CD4-positive, alpha-beta T cell (primary cell): ENCODE data around the gene GRID1. TPM values are rescaled to one million over a fixed set of nuclear protein-coding genes. Genes with fewer than 3 reads are reported as not detected.

ENCODE experiments used
- ATAC-seq: fragments of 200-7000 bp; cut with Tn5 transposase; one replicate; pipeline ENCODE4 v1.10.0; 2022; ENCODE audit warnings: mild to moderate bottlenecking; ENCODE audit not compliant: poor library complexity
- CTCF ChIA-PET: fragments of 350-600 bp; sonication (Branson Sonifier 250); formaldehyde crosslinking; loops from one replicate; lab custom pipeline; 2021; ENCODE audit warnings: antibody characterized with exemption, inconsistent platforms; lab: Charles Lee
- POLR2A ChIA-PET: fragments of 350-600 bp; sonication (Branson Sonifier 250); formaldehyde crosslinking; loops from one replicate; lab custom pipeline; 2021; ENCODE audit warnings: antibody characterized with exemption, inconsistent platforms; lab: Charles Lee
- DNase-seq, 14 experiments: peaks; one replicate each; pipeline ENCODE4 v3.0.0-alpha.2; 2013 to 2020; ENCODE audit warnings: mixed read lengths in 2 of 14
- H3K27ac ChIP-seq, 2 donors: one replicate each; pipeline versions ENCODE4 v1.5.1 to v1.7.0; 2013; ENCODE audit warnings: low read length in 2 of 2, low read depth in 1 of 2, mild to moderate bottlenecking in 1 of 2
- H3K27me3 ChIP-seq, 2 experiments: 1 replicate in 1 of 2; 2 replicates in 1 of 2; pipeline versions ENCODE4 v1.6.1 to v1.7.0; 2013; ENCODE audit warnings: low read length in 2 of 2, control low read depth in 1 of 2, mild to moderate bottlenecking in 1 of 2, moderate library complexity in 1 of 2; ENCODE audit not compliant: insufficient read depth in 2 of 2, control insufficient read depth in 1 of 2
- H3K36me3 ChIP-seq: one replicate; pipeline ENCODE4 v1.6.1; 2013; ENCODE audit warnings: low read length, control low read depth; ENCODE audit not compliant: insufficient read depth
- H3K4me1 ChIP-seq: one replicate; pipeline ENCODE4 v1.6.1; 2013; ENCODE audit warnings: low read length, control low read depth; ENCODE audit not compliant: insufficient read depth
- H3K4me3 ChIP-seq: one replicate; pipeline ENCODE4 v1.5.1; 2013; ENCODE audit warnings: mild to moderate bottlenecking, low read length, moderate library complexity
- H3K9me3 ChIP-seq, 2 experiments: 1 replicate in 1 of 2; 2 replicates in 1 of 2; pipeline versions ENCODE4 v1.6.1 to v1.7.0; 2013; ENCODE audit warnings: low read length in 2 of 2, mild to moderate bottlenecking in 2 of 2, control low read depth in 1 of 2, moderate library complexity in 1 of 2; ENCODE audit not compliant: control insufficient read depth in 1 of 2, insufficient read depth in 1 of 2
- H3K27ac Mint-ChIP-seq: one replicate; pipeline ENCODE4 v1.8.0; 2020; ENCODE audit warnings: mixed read lengths
- H3K27me3 Mint-ChIP-seq: one replicate; pipeline ENCODE4 v1.8.0; 2021; ENCODE audit warnings: mixed read lengths
- H3K36me3 Mint-ChIP-seq: one replicate; pipeline ENCODE4 v1.8.0; 2021; ENCODE audit warnings: low read depth, mixed read lengths
- H3K4me1 Mint-ChIP-seq: one replicate; pipeline ENCODE4 v1.8.0; 2021; ENCODE audit warnings: low read depth, mixed read lengths
- H3K4me3 Mint-ChIP-seq: one replicate; pipeline ENCODE4 v1.8.0; 2020; ENCODE audit warnings: mild to moderate bottlenecking, mixed read lengths
- H3K9me3 Mint-ChIP-seq: one replicate; pipeline ENCODE4 v1.8.0; 2020; ENCODE audit warnings: mixed read lengths
- CTCF ChIP-seq: fragments of 200-600 bp; IDR thresholded peaks from one replicate; pipeline ENCODE4 v1.8.0; 2022; ENCODE audit warnings: antibody characterized with exemption, mild to moderate bottlenecking
- intact Hi-C, 2 experiments: fragments of 100-400 bp; cut with DNase I in 1 of 2; cut with micrococcal nuclease in 1 of 2; formaldehyde crosslinking; loops; one replicate each; pipeline versions ENCODE4 v1.15.1 to v1.9.0; 2023 to 2025; cut with DNase I, micrococcal nuclease
- total RNA-seq, 174 experiments: library from RNA in 2 of 174; stranded (reverse) in 2 of 174; gene quantifications; one replicate each; pipeline ENCODE4 v1.2.3 and lab custom pipeline; 2021 to 2026

The GRID1 gene
- total RNA-seq, 2 experiments from 2014 or later: not detected

DNA sequence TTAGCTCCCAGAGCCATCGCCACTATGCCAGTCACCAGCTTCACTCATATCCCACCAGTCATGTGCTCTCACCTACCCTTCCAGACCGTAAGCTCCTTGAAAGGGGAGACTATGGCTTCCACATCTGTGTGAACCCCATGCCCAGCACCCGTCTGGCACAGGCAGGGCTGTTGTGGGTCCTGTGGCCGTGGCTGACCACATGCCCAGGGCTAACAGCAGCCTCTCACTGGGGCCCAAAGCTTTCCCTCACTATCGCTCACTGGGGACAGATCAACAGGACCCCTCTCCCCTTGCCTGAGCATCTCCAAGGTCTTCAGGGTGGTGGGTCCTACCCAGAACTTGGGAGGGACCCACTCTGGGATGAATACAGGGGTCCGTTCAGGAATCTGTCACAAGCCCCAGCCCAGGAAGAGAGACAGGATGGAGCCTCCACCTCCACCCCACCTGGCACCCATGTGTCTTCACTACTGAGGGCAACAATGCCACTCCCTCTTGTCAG is 303.9 kb downstream of the GRID1 start:
- POLR2A ChIA-PET: no interaction called here
- CTCF ChIA-PET: no interaction called here
- intact Hi-C loops: no loop called here

DNA sequence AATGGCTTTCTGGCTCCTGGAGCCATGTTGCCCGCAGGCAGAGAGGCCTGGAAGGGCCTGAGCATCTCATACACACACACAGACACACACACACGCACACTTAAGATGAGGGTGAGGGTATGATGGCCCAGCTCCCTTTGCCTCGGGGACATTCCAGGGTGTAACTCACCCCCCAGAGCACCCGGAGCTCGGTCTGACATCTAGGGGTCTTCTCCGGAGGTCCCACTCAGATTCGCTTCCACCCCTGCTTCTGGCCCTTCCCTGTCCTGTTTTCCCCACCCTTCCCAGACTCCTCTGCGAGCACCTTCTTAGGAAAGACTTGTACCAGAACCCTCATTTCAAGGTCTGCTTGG is 304.4 kb downstream of the GRID1 start:
- Mint-ChIP-seq H3K27me3 (peaks cover 6% of the 10 kb centered on the region), H3K4me3 (no peak overlapping the region), H3K4me1 (no peaks in the 10 kb centered on the region), H3K27ac (no peak overlapping the region), H3K36me3 (no peaks in the 10 kb centered on the region), H3K9me3 (no peaks in the 10 kb centered on the region)
- TF ChIP-seq CTCF: no peak
- Histone ChIP-seq H3K4me3 (no peak overlapping the region), H3K27me3 (no peaks in the 10 kb centered on the region), H3K27ac (no peak overlapping the region), H3K9me3 (no peaks in the 10 kb centered on the region), H3K36me3 (no peaks in the 10 kb centered on the region), H3K4me1 (no peaks in the 10 kb centered on the region)
- CTCF ChIA-PET: no interaction called here
- ATAC-seq: no peak
- no peak for DNase-seq
- POLR2A ChIA-PET: no interaction called here
- intact Hi-C loops: no loop called here

More for the DNA sequence above, 303.9 kb downstream of the GRID1 start:
- no peaks in the 10 kb centered on the region for H3K9me3 ChIP-seq
- no peaks in the 10 kb centered on the region for H3K9me3 Mint-ChIP-seq
- H3K27me3 Mint-ChIP-seq: peaks cover 2% of the 10 kb centered on the region
- no peak overlapping the region for H3K4me3 Mint-ChIP-seq
- no peaks in the 10 kb centered on the region for H3K4me1 Mint-ChIP-seq
- H3K36me3 Mint-ChIP-seq: no peaks in the 10 kb centered on the region
- H3K27me3 ChIP-seq: no peaks in the 10 kb centered on the region
- no peak overlapping the region for H3K27ac Mint-ChIP-seq
- TF ChIP-seq CTCF: no peak
- ATAC-seq: no peak
- H3K27ac ChIP-seq: no peak overlapping the region
- no peak overlapping the region for H3K4me3 ChIP-seq
- no peaks in the 10 kb centered on the region for H3K36me3 ChIP-seq
- no peak for DNase-seq
- H3K4me1 ChIP-seq: no peaks in the 10 kb centered on the region

DNA sequence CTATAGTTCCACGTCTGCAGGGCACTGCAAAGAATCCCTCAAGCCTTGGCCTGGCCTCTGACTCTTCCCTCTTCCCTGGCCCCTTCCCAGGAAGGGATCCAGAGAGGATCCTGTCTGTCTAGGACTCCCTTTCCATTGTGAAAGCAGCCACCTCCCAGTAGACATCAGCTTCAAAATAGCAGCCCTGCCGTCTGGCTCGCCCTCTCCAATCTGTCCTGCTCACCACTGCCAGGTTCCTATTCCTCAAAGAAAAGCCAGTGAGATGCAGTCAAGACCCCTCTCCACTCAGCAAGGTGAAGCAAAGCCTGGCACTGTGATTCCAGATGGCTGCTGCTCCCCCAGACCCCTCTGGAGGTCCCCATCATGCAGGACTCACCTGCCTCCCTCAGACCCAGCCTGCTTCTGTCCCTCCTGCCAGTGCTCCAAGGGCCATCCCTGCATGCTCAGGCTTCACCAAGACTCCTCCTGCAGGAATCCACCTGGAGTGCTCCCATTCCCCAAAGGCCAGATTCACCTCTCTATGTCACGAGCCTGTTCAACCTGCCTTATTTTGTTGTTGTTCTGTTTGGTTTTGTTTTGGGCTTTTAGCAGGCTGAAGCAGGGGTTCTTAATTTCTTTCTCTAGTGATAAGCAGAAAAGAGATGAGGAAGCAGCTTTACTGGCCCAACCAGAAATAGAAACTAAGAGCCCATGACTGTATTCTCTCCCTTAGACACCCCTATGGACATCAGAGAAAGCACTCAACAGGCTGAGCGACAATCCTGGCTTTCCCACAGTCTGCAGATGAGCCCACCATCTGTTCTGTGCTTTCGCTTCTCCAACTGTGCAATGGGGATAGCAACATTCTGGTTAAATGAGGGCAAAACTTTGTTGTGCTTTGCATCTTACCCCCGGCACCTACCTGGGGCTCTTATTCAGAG is 305.1 kb downstream of the GRID1 start:
- Mint-ChIP-seq H3K36me3 (no peaks in the 10 kb centered on the region), H3K4me1 (no peaks in the 10 kb centered on the region), H3K27me3 (peaks cover 6% of the 10 kb centered on the region), H3K27ac (no peak overlapping the region), H3K9me3 (no peaks in the 10 kb centered on the region), H3K4me3 (no peak overlapping the region)
- no peak overlapping the region for H3K4me3 ChIP-seq
- intact Hi-C loops: no loop called here
- POLR2A ChIA-PET: no interaction called here
- H3K27me3 ChIP-seq: no peaks in the 10 kb centered on the region
- H3K4me1 ChIP-seq: no peaks in the 10 kb centered on the region
- TF ChIP-seq CTCF: no peak
- CTCF ChIA-PET: no interaction called here
- no peak for DNase-seq
- no peaks in the 10 kb centered on the region for H3K9me3 ChIP-seq
- no peak for ATAC-seq
- no peaks in the 10 kb centered on the region for H3K36me3 ChIP-seq
- no peak overlapping the region for H3K27ac ChIP-seq
